ENCODE data around the gene RNF222.
A peak's percentile ranks its signal among the peaks of the same experiment; 100 is the strongest.

GRCh38 chr17:8366231-8366630 is 31.4 kb downstream of the RNF222 start:
- TF ChIP-seq, protein P1, sequence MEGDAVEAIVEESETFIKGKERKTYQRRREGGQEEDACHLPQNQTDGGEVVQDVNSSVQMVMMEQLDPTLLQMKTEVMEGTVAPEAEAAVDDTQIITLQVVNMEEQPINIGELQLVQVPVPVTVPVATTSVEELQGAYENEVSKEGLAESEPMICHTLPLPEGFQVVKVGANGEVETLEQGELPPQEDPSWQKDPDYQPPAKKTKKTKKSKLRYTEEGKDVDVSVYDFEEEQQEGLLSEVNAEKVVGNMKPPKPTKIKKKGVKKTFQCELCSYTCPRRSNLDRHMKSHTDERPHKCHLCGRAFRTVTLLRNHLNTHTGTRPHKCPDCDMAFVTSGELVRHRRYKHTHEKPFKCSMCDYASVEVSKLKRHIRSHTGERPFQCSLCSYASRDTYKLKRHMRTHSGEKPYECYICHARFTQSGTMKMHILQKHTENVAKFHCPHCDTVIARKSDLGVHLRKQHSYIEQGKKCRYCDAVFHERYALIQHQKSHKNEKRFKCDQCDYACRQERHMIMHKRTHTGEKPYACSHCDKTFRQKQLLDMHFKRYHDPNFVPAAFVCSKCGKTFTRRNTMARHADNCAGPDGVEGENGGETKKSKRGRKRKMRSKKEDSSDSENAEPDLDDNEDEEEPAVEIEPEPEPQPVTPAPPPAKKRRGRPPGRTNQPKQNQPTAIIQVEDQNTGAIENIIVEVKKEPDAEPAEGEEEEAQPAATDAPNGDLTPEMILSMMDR (IDR thresholded peaks at IDR 0.05), result no peak
- TF ChIP-seq POLR2A (IDR thresholded peaks at IDR 0.05), result no peak
- no peak for TF ChIP-seq EP300 (IDR thresholded peaks at IDR 0.05)
- peak in 1 of 3 donors; percentile 30 for TF ChIP-seq POLR2AphosphoS5 (IDR thresholded peaks at IDR 0.05)

Measured in stomach (tissue), 4 donors.